SU-DHL-6 (cell line): Measurements from ENCODE around the gene YIPF3.

Experiments used
- H2AFZ ChIP-seq: fragments of 200-600 bp; sonication (generic); 2 replicates; pipeline ENCODE4 v1.6.1; 2014; ENCODE audit warnings: low read depth, mild to moderate bottlenecking, moderate library complexity, mixed read lengths, antibody characterized with exemption, low read length; ENCODE audit not compliant: severe bottlenecking
- H3F3A ChIP-seq: fragments of 200-600 bp; shearing (Covaris generic); 2 replicates; pipeline ENCODE4 v1.6.0; 2016; ENCODE audit warnings: antibody characterized with exemption, mild to moderate bottlenecking; ENCODE audit not compliant: insufficient read depth
- H3K27ac ChIP-seq: fragments of 200-600 bp; sonication (generic); 2 replicates; pipeline ENCODE4 v1.5.1; 2016; ENCODE audit warnings: low read depth, mild to moderate bottlenecking, low read length, moderate library complexity, mixed read lengths
- H3K27me3 ChIP-seq: fragments of 200-600 bp; sonication (generic), shearing (Covaris generic); 2 replicates; pipeline ENCODE4 v1.6.0; 2014; ENCODE audit warnings: mild to moderate bottlenecking, low read length
- H3K36me3 ChIP-seq: fragments of 200-600 bp; sonication (generic); 2 replicates; pipeline ENCODE4 v1.6.1; 2014; ENCODE audit warnings: mild to moderate bottlenecking, low read length, mixed read lengths
- H3K4me2 ChIP-seq: fragments of 300-600, 200-600 bp; shearing (Covaris generic), sonication (generic); 2 replicates; pipeline ENCODE4 v1.6.0; 2014; ENCODE audit warnings: low read length, low read depth, mild to moderate bottlenecking; ENCODE audit not compliant: poor library complexity, severe bottlenecking
- H3K4me3 ChIP-seq: fragments of 200-600 bp; sonication (generic); 2 replicates; pipeline ENCODE4 v1.5.1; 2014; ENCODE audit warnings: antibody characterized with exemption, low read length, mild to moderate bottlenecking, mixed read lengths; ENCODE audit not compliant: insufficient read depth, poor library complexity, severe bottlenecking
- H3K79me2 ChIP-seq: fragments of 200-600 bp; sonication (generic); 2 replicates; pipeline ENCODE4 v1.6.1; 2014; ENCODE audit warnings: mild to moderate bottlenecking, low read length, moderate library complexity; ENCODE audit not compliant: insufficient read depth
- H3K9ac ChIP-seq: fragments of 200-600 bp; sonication (generic); 2 replicates; pipeline ENCODE4 v1.7.0; 2014; ENCODE audit warnings: mild to moderate bottlenecking, low read length
- H3K9me2 ChIP-seq: fragments of 200-600 bp; sonication (generic); replicated peaks from 2 replicates; pipeline ENCODE4 v1.6.1; 2014; ENCODE audit warnings: low read length; ENCODE audit not compliant: insufficient read depth
- H3K9me3 ChIP-seq: fragments of 200-600 bp; sonication (generic); 2 replicates; pipeline ENCODE4 v1.6.1; 2014; ENCODE audit warnings: low read length, mixed read lengths; ENCODE audit not compliant: insufficient read depth
- H4K20me1 ChIP-seq: fragments of 200-600 bp; sonication (generic); 2 replicates; pipeline ENCODE4 v1.6.1; 2014; ENCODE audit warnings: low read depth, mild to moderate bottlenecking, antibody characterized with exemption, low read length, moderate library complexity, mixed read lengths
- CTCF ChIP-seq: fragments of 200-600 bp; sonication (generic); IDR thresholded peaks from one replicate; pipeline ENCODE4 v1.5.1; 2017; ENCODE audit warnings: antibody characterized with exemption, mild to moderate bottlenecking, low read length, moderate library complexity; ENCODE audit not compliant: insufficient read depth, poor library complexity, severe bottlenecking
- EZH2phosphoT487 ChIP-seq: fragments of 200-600 bp; sonication (generic), shearing (Covaris generic); conservative IDR thresholded peaks from 2 replicates; pipeline ENCODE4 v1.6.1; 2018; ENCODE audit warnings: mild to moderate bottlenecking, antibody characterized with exemption, low read length, moderate library complexity, mixed read lengths

The YIPF3 gene

DNA sequence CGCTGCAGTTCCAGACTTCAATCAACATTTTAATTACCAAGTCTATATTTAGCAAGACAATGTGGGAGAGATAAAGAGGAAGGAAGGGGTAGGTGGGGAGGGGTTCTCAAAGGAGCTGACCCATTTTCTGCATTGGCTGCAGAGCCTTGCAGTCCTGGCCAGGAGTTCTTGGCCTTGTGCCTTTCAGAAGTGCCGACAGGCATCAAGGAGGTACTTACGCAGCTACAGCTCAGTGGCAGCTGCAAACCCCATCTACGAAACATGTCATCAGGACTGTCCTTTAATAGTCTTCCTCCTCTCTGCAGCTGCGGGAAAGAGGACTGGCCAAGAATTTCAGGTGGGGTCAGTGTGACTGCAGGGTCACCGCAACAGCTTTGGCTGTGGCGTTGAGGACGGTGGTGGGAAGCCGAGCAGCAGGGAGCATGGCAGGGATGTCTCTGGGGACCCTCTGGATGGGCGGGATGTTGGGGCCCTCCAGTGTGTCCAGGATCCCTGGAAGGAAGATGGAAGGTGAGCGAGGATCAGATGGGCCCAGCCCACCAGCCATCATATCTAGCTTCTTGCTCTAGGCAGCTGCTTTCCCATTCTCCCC is 4.8 kb downstream of the YIPF3 start:
- H3K9me3 ChIP-seq = no peaks in the 10 kb centered on the region
- H3K79me2 ChIP-seq = peaks cover 16% of the 10 kb centered on the region
- H3K9me2 ChIP-seq = no peaks in the 10 kb centered on the region
- no peak overlapping the region for H3K27ac ChIP-seq
- no peak for TF ChIP-seq CTCF
- TF ChIP-seq EZH2phosphoT487 = no peak
- H3K4me3 ChIP-seq = no peak overlapping the region
- H3F3A ChIP-seq = peaks cover 7% of the 10 kb centered on the region
- H3K4me2 ChIP-seq = no peak overlapping the region
- H3K36me3 ChIP-seq = no peaks in the 10 kb centered on the region
- no peaks in the 10 kb centered on the region; the same call in 1 of the 2 replicates for H4K20me1 ChIP-seq
- H2AFZ ChIP-seq = no peak overlapping the region
- no peak overlapping the region for H3K9ac ChIP-seq
- H3K27me3 ChIP-seq = no peaks in the 10 kb centered on the region

- H3K27ac ChIP-seq = no peak overlapping the region
- H3K9me3 ChIP-seq = no peaks in the 10 kb centered on the region
- no peaks in the 10 kb centered on the region for H3K36me3 ChIP-seq
- H4K20me1 ChIP-seq = no peaks in the 10 kb centered on the region; the same call in 1 of the 2 replicates
- TF ChIP-seq CTCF (no peak), EZH2phosphoT487 (no peak)
- H3K9me2 ChIP-seq = no peaks in the 10 kb centered on the region
- peaks cover 7% of the 10 kb centered on the region for H3F3A ChIP-seq
- H3K9ac ChIP-seq = no peak overlapping the region
- peaks cover 6% of the 10 kb centered on the region; the same call in 1 of the 2 replicates for H3K79me2 ChIP-seq
- H3K4me2 ChIP-seq = no peak overlapping the region
- H3K27me3 ChIP-seq = no peaks in the 10 kb centered on the region
- no peak overlapping the region for H2AFZ ChIP-seq
- no peak overlapping the region for H3K4me3 ChIP-seq
These were observed 5.9 kb downstream of the YIPF3 start for GRCh38 chr6:43510827-43511163.

GRCh38 chr6:43509984-43510826 is 6.5 kb downstream of the YIPF3 start, which contains the start of gene LRRC73:
LRRC73 (minus strand) TSS chr6:43510346; CDS start chr6:43509785, 561 bp downstream.
- H3K79me2 ChIP-seq = 0 out of 2 replicates have a peak, but pooled peaks cover under 1% of the 10 kb centered on the region
- H3K9ac ChIP-seq = peak within 1 kb of the TSS; percentile 39; the same call in 1 of the 2 replicates
- peak within 1 kb of the TSS; percentile 67 for H3K4me2 ChIP-seq
- no peaks in the 10 kb centered on the region for H3K36me3 ChIP-seq
- H3K9me3 ChIP-seq = no peaks in the 10 kb centered on the region
- H3K9me2 ChIP-seq = no peaks in the 10 kb centered on the region
- H3F3A ChIP-seq = peaks cover 7% of the 10 kb centered on the region
- H3K27me3 ChIP-seq = no peaks in the 10 kb centered on the region
- peak within 1 kb of the TSS; percentile 59 for H3K4me3 ChIP-seq
- H4K20me1 ChIP-seq = no peaks in the 10 kb centered on the region; the same call in 1 of the 2 replicates
- no peak within 1 kb of the TSS for H3K27ac ChIP-seq
- no peak within 1 kb of the TSS for H2AFZ ChIP-seq
- TF ChIP-seq EZH2phosphoT487 (no peak), CTCF (no peak)
